SK-N-SH (cell line): ENCODE measurements around the gene CAMK2B. TPM values are rescaled to one million over a fixed set of nuclear protein-coding genes. Genes with fewer than 3 reads are reported as not detected.

Experiments used
- CTCF ChIA-PET: fragments of 300-600, 350-600 bp; formaldehyde crosslinking; extraction: SDS; loops from one replicate; lab custom pipeline; 2021; lab: Yijun Ruan, JAX
- POLR2A ChIA-PET: fragments of 350-600 bp; sonication (Branson Sonifier 250); formaldehyde crosslinking; extraction: SDS; loops from one replicate; lab custom pipeline; 2020; ENCODE audit warnings: antibody characterized with exemption, inconsistent platforms; lab: Yijun Ruan, JAX
- DNase-seq: peaks from one replicate; pipeline ENCODE4 v3.0.0; 2012
- H2AFZ ChIP-seq: fragments of 200-600 bp; sonication (generic); 2 replicates; pipeline ENCODE4 v1.8.1; 2016; ENCODE audit warnings: antibody characterized with exemption, mild to moderate bottlenecking, low read depth
- H3F3A ChIP-seq: fragments of 200-600 bp; sonication (generic); replicated peaks from 2 replicates; pipeline ENCODE3; 2016; ENCODE audit warnings: antibody characterized with exemption, mild to moderate bottlenecking; ENCODE audit not compliant: insufficient read depth
- H3K27ac ChIP-seq, 2 experiments: fragments of 200-500 bp in 1 of 2; fragments of 200-600 bp in 1 of 2; sonication (Bioruptor generic) in 1 of 2; sonication (generic), shearing (Covaris generic) in 1 of 2; 2 replicates each; pipeline versions ENCODE4 v1.5.1 to v1.6.1; 2014 to 2016; ENCODE audit warnings: low read depth in 2 of 2, inconsistent platforms in 1 of 2, low read length in 1 of 2, mild to moderate bottlenecking in 1 of 2, mixed read lengths in 1 of 2
- H3K27me3 ChIP-seq: fragments of 200-600 bp; sonication (generic), shearing (Covaris generic); 2 replicates; pipeline ENCODE4 v1.6.1; 2016; ENCODE audit warnings: mixed run types; ENCODE audit not compliant: insufficient read depth
- H3K36me3 ChIP-seq, 2 experiments: fragments of 200-500 bp in 1 of 2; fragments of 200-600 bp in 1 of 2; sonication (Bioruptor generic) in 1 of 2; sonication (generic) in 1 of 2; replicated peaks in 1 of 2; 2 replicates each; pipeline versions ENCODE3 to v1.5.1; 2014 to 2016; ENCODE audit warnings: low read length in 1 of 2, mild to moderate bottlenecking in 1 of 2; ENCODE audit not compliant: insufficient read depth in 2 of 2, control insufficient read depth in 1 of 2
- H3K4me1 ChIP-seq, 2 experiments: fragments of 200-500 bp in 1 of 2; fragments of 200-600 bp in 1 of 2; sonication (Bioruptor generic) in 1 of 2; sonication (generic), shearing (Covaris generic) in 1 of 2; 2 replicates each; pipeline versions ENCODE4 v1.5.1 to v1.6.1; 2014 to 2016; ENCODE audit warnings: low read depth in 1 of 2, low read length in 1 of 2, mixed run types in 1 of 2; ENCODE audit not compliant: insufficient read depth in 2 of 2, control insufficient read depth in 1 of 2
- H3K4me2 ChIP-seq: fragments of 200-600 bp; sonication (generic), shearing (Covaris generic); 2 replicates; pipeline ENCODE4 v1.6.1; 2017; ENCODE audit warnings: mixed run types
- H3K4me3 ChIP-seq, 2 experiments: fragments of 200-500 bp in 1 of 2; fragments of 200-600 bp in 1 of 2; sonication (Bioruptor generic) in 1 of 2; sonication (generic), shearing (Covaris generic) in 1 of 2; 2 replicates each; pipeline versions ENCODE4 v1.5.1 to v1.8.1; 2014 to 2016; ENCODE audit warnings: low read depth in 2 of 2, inconsistent platforms in 1 of 2, low read length in 1 of 2, mild to moderate bottlenecking in 1 of 2, mixed read lengths in 1 of 2, moderate library complexity in 1 of 2
- H3K79me2 ChIP-seq: fragments of 200-600 bp; sonication (generic); 2 replicates; pipeline ENCODE4 v1.8.1; 2017; ENCODE audit warnings: mild to moderate bottlenecking; ENCODE audit not compliant: insufficient read depth
- H3K9ac ChIP-seq: fragments of 200-600 bp; sonication (generic); 2 replicates; pipeline ENCODE4 v1.6.1; 2017; ENCODE audit warnings: mixed run types
- H3K9me2 ChIP-seq: fragments of 200-600 bp; sonication (generic); 2 replicates; pipeline ENCODE4 v1.6.1; 2017; ENCODE audit warnings: mixed run types
- H3K9me3 ChIP-seq: fragments of 200-600 bp; sonication (generic); 2 replicates; pipeline ENCODE4 v1.6.1; 2017; ENCODE audit warnings: mixed run types, mild to moderate bottlenecking, moderate library complexity
- H4K20me1 ChIP-seq: fragments of 200-600 bp; sonication (generic); 2 replicates; pipeline ENCODE4 v1.6.1; 2017; ENCODE audit warnings: mild to moderate bottlenecking, mixed run types; ENCODE audit not compliant: insufficient read depth
- CHD2 ChIP-seq: fragments of 150-350 bp; IDR thresholded peaks from 2 replicates; pipeline ENCODE4 v1.6.1; 2018; ENCODE audit warnings: low read length; ENCODE audit not compliant: partially characterized antibody
- EZH2phosphoT487 ChIP-seq: fragments of 200-600 bp; sonication (generic); IDR thresholded peaks from 2 replicates; pipeline ENCODE4 v1.6.1; 2017; ENCODE audit warnings: low read depth, mixed run types, mild to moderate bottlenecking, antibody characterized with exemption, moderate library complexity, borderline replicate concordance
- FOXJ3 ChIP-seq: sonication (generic); formaldehyde crosslinking; IDR thresholded peaks from 2 replicates; pipeline ENCODE4 v1.5.1; 2020; ENCODE audit warnings: mild to moderate bottlenecking, missing genetic modification reagents
- GABPA ChIP-seq: IDR thresholded peaks from 2 replicates; pipeline ENCODE4 v1.4.0; 2012; ENCODE audit warnings: low read depth, mild to moderate bottlenecking
- IRF3 ChIP-seq: fragments of 150-350 bp; IDR thresholded peaks from 2 replicates; pipeline ENCODE4 v1.6.1; 2016; ENCODE audit warnings: mild to moderate bottlenecking, low read depth, low read length
- MXI1 ChIP-seq: IDR thresholded peaks from 2 replicates; pipeline ENCODE4 v1.6.1; 2012; ENCODE audit warnings: mild to moderate bottlenecking, low read depth, low read length, improper control_type of control experiment
- NRF1 ChIP-seq: IDR thresholded peaks from 2 replicates; pipeline ENCODE4 v1.6.1; 2012; ENCODE audit warnings: low read depth, mild to moderate bottlenecking, low read length
- POLR2AphosphoS5 ChIP-seq: IDR thresholded peaks from 2 replicates; pipeline ENCODE4 v1.6.1; 2012; ENCODE audit warnings: low read depth, low read length
- RCOR1 ChIP-seq: fragments of 150-350 bp; IDR thresholded peaks from 2 replicates; pipeline ENCODE4 v1.6.1; 2017; ENCODE audit warnings: antibody characterized with exemption, low read length
- REST ChIP-seq: IDR thresholded peaks from 2 replicates; pipeline ENCODE4 v1.6.1; 2012; ENCODE audit warnings: mild to moderate bottlenecking, low read depth, low read length, moderate library complexity
- RFX5 ChIP-seq: IDR thresholded peaks from 2 replicates; pipeline ENCODE4 v1.6.1; 2012; ENCODE audit warnings: mild to moderate bottlenecking, improper control_type of control experiment, low read length
- RXRA ChIP-seq: IDR thresholded peaks from 2 replicates; pipeline ENCODE4 v1.4.0; 2012; ENCODE audit warnings: low read depth, mild to moderate bottlenecking, borderline replicate concordance
- SIN3A ChIP-seq: IDR thresholded peaks from 2 replicates; pipeline ENCODE4 v1.6.1; 2012; ENCODE audit warnings: low read depth, mild to moderate bottlenecking, low read length, moderate library complexity, borderline replicate concordance
- SMC3 ChIP-seq: IDR thresholded peaks from 2 replicates; pipeline ENCODE4 v1.6.1; 2012; ENCODE audit warnings: low read depth, low read length, improper control_type of control experiment
- TCF12 ChIP-seq: IDR thresholded peaks from 2 replicates; pipeline ENCODE4 v1.4.0; 2012
- YY1 ChIP-seq: IDR thresholded peaks from 2 replicates; pipeline ENCODE4 v1.4.0; 2012; ENCODE audit warnings: low read depth, mild to moderate bottlenecking
- WGBS: methylation state at CpG from one replicate; pipeline ENCODE4 v1.1.6; 2017; ENCODE audit warnings: low lambda C conversion rate; 5-methylcytosine and 5-hydroxymethylcytosine counted together
- polyA plus RNA-seq, 3 experiments: library from polyadenylated mRNA; depleted of rRNA; stranded (reverse); fragments of >200 nt; gene quantifications; 2 replicates each; pipeline ENCODE4 v1.2.3, GENCODE V29; 2012

CAMK2B gene
- polyA plus RNA-seq, 1 of the 3 experiments (the other 2 are of a cell fraction) = 0.20 TPM

GRCh38 chr7:44216019-44216418 lies 109.4 kb downstream of the CAMK2B start:
- WGBS = 89% methylated on average over 8 of the region's 8 CpGs
- POLR2A ChIA-PET = no interaction called here
- TF ChIP-seq TCF12 (no peak), CHD2 (no peak), POLR2AphosphoS5 (no peak), NRF1 (no peak), FOXJ3 (no peak), SMC3 (no peak), RFX5 (no peak), RCOR1 (no peak), REST (no peak), SIN3A (no peak), EZH2phosphoT487 (no peak), GABPA (no peak), IRF3 (no peak), MXI1 (no peak), RXRA (no peak), YY1 (no peak)
- Histone ChIP-seq H3F3A (peaks cover 10% of the 10 kb centered on the region), H3K27me3 (no peaks in the 10 kb centered on the region), H4K20me1 (0 out of 2 replicates have a peak, but pooled peaks cover 4% of the 10 kb centered on the region), H3K79me2 (peaks cover 3% of the 10 kb centered on the region; the same call in 1 of the 2 replicates), H3K4me2 (no peak overlapping the region), H3K9me2 (no peaks in the 10 kb centered on the region), H3K36me3 (peaks cover 10 to 32% of the 10 kb centered on the region in 2 experiments), H2AFZ (no peak overlapping the region), H3K4me1 (peaks cover 0 to 28% of the 10 kb centered on the region in 2 experiments; a peak in 1 of 4 replicates), H3K9ac (no peak overlapping the region), H3K4me3 (no peak overlapping the region), H3K27ac (peak overlapping the region in 1 of 2 experiments; percentile 61; a peak in 2 of 4 replicates), H3K9me3 (no peaks in the 10 kb centered on the region)
- CTCF ChIA-PET = interaction anchor here (0.9 to 3.8 kb wide), 2 partner anchors 25 to 319 kb away, joined by 3 to 19 read pairs; no protein-coding TSS in a partner anchor
- DNase-seq = peak; percentile 32
